HG02938 (cell line): Measurements from ENCODE around the gene FGFBP1.

ENCODE experiments used
- ATAC-seq: cut with Tn5 transposase; IDR thresholded peaks from one replicate; pipeline ENCODE4 v1.9.1; 2021; ENCODE audit warnings: mild to moderate bottlenecking, moderate library complexity; ENCODE audit not compliant: unreplicated experiment

Gene FGFBP1

DNA sequence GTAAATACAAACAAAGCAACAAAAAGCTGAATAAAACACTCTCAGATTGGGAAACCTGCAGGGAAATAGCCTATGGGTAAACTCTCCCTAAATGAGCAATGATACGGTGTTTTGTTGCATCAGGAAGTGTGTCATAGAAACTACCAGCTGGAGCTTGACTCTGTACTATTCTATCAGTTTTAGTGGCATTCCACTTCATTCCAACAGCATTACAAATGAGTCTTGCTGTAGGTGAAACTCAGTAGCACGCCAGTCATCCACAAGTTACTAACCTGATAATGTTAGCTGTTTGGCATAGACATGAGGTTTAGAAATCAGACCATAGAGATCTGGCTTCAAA is 24.9 kb downstream of the FGFBP1 start:
- no peak for ATAC-seq

DNA sequence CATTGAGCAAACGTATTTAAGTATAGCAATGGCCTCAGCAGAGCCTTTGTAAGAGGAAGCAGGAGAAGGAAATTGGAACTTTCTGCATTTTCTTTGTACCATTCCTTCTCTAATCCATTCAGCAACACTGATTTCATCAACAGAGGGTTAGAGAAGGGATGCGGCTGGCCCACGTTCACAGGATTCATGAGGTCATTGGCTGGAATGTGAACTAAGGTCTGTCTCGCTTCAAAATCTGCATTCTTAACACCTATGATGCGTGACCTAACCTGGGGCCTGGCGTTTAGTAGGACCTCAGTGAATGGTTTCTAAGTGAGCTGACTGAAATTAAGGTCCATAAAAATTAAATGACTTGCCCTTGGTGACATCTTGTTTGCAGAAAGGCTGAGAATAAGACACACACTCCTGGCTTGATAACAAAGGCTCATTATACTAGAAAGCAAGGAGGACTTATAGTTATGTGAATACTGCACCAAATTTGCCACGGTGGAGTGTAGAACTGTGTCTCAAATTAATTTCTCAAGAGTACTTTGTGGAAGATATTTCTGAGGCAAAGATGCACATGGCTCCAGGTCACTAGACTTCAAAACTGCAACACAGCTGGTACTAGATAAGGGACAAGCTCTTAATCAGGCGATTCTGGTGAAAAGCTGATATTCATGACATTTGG is 25.4 kb downstream of the FGFBP1 start:
- no peak for ATAC-seq

DNA sequence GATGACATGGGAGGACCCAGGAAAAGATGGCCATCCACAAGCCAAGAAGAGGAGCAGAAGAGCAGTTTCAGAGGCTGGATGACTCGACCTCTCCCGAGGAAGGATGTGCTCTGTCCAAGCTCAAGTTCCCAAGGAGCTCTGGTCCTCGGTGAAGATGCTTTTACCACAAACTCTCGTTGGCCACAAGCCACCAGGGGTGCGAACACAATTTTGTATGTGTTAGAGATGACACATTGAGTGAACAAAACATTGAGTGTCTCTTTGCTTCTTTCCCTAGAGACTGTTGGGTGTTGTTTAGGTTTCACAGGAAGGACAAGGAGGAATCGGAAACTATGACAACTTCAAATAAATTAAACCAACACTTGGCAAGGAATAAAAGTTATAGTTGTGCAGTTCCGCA is 26.3 kb downstream of the FGFBP1 start:
- no peak for ATAC-seq

DNA sequence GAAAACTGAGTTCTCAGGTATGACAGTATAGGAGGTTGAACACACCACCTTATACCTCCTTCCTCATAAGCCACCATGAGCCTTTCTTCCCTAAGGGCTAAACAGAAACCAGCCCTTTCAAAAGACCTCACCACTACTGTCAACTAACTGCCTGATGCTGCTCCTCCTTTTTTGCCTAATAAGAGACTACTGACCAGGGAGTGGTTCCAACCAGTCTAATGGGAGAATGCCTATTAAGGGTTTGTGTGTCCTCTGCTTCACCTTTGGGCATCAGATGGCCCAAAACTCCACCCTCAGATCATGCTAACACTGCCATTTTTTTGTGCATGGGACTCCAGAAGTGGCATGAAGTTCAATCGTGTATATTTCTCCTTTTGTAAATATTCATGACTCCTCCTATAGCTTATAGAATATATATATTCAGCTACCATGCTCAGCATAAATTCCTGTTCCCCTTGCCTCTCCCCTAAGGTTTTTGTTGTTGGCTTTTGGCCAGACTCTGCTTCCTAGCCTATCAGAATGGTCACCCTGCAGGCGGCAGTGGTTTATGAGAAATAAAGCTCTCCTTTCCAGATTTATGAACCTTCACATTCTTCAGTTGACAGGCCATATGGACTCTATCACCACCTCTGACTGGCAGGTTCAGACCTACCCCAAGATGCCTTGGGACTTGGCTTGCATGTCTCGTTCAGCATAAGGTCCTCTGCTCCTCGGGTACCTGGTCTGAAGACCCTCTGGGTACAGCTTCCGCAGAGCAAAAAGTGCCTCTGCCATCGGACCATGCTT is 28.2 kb downstream of the FGFBP1 start:
- no peak for ATAC-seq

DNA sequence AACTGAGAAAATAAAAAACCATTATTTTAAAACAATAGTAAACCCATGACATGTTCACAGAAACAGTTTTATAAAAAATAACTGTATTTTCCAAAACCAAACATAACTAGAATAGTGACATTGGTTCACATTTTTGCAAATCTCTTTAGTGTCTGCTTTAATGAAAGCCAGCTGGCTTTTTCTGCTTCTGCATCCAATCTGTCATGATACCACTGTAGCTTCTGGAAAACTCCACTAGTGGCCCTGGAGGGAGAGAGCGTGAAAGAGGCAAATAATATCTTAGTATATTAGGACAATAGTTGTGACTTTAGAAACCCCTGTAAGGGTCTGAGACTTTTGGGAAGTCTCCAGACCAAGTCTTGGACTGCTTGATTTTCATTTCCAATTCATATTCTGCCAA is 31.1 kb downstream of the FGFBP1 start:
- no peak for ATAC-seq

DNA sequence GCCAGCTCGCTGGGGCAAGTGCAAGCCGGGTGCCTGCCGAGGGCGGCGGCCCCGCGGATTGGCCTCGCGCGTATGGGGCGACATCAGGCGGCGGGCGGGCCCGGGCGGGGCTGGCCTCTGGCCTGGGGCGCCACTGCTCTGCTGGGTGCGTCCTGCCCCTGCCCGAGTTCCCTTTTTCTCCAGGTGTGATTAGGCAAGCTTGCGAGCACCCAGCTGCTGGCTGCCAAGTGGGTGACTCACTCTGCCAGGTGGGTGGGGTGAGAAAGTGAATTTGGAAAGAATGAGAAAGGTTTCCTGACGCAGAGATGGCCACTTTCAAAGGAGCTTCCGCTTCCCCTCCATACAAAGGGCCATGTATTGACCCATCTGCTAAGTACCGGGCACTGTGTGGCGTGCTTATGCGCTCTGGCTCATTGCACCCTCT is 32.5 kb downstream of the FGFBP1 start:
- no peak for ATAC-seq

DNA sequence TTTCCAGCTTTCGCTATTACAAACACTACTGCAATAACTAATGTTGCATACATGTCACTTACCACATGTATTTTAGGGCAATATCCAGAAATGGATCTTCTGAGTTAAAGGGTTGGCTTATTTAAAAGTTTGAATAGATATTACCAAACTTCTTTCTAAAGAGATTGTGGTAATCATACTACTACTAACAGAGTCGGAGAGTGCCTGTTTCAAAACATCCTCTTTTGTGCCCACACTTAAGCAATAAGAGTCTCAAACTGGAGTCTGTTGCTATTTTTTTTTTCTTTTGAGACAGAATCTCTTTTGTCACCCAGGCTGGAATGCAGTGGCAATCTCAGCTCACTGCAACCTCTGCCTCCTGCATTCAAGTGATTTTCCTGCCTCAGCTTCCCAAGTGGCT is 35.8 kb downstream of the FGFBP1 start:
- no peak for ATAC-seq

DNA sequence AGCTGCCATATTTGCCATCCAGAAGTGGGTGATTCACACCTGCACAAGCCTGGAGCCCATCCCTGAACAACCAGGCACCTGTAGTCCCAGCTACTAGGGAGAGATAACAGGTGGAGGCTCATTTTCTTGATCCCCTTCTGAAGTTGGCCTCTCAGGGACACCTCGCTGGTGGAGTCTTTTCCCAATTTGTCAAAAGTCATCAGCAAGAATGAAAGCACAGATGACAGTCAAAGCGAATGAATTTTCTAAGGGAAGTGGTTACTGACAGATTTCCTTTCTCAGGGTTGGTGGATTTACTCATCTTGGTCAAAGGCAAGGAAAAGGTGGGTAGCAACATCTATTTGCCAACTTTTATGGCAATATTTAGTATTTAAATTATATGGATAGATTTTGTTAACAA is 36.5 kb downstream of the FGFBP1 start:
- ATAC-seq, result no peak

DNA sequence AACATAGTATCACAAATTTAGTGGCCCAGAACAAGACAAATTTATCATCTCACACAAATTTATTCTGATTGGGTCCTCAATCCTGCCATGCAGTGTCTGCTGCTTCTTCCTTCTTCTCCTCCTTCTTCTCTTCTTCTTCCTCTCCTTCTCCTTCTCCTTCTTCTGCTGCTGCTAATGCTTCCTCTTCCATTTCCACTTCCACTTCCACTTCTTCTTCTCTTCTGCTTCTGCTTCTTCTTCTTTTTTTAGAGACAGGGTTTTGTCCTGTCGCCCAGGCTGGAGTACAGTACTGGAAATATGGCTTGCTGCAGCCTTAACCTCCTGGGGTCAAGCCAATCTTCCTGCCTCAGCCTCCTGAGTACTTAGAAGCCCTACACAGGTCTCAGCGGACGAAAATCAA is 37.5 kb downstream of the FGFBP1 start:
- no peak for ATAC-seq

DNA sequence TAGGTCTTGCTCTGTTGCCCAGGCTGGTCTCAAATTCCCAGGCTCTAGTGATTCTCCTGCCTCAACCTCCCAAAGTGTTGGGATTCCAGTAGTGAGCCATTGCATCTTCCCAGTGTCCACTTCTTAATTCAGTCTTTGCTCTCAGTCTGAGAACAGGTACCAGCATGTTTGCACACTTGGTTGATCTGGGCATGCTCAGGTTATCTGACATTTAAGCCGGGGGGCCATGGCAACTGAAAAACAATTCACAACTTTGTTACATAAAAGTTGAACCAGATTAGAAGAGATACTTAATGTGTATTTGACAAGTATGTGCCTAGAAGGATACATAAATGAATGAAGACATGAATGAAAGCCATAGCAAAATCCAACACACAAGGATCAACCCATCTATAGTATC is 39.0 kb downstream of the FGFBP1 start:
- no peak for ATAC-seq

DNA sequence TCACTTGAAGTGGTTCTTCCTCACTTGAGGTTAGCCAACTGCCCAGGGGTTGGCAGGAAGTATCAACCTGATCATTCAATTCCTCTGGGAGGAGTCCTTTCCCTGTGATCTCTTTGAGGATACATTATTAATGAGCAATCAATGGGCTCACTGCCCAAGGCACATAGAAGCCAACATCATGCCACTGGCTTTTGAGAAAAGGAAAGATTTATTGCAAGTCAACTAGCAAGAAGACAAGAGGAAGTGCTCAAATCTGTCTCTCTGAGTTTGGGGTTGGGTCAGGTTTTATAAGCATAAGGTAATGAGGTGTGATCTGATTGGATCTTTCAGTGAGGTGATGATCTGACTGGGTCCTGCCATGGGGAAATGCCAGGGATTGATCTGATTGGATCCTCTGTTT is 39.6 kb downstream of the FGFBP1 start:
- no peak for ATAC-seq

DNA sequence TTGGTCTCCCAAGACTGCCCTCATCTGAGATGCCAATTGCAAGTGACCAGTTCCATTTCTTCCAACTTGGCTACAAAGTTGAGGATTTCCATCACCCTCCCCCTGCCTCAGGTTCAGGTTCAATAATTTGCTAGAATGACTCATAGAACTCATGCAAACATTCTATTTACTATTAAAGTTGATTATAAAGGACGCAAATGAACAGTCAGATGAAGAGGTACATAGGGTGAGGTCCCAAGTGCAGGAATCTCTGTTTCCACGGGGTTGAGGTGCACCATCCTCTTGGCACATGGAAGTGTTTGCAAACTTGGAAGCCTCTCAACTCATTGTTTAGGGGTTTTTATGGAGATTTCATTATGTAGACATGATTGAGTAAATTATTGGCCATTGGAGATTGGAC is 41.0 kb downstream of the FGFBP1 start:
- no peak for ATAC-seq

DNA sequence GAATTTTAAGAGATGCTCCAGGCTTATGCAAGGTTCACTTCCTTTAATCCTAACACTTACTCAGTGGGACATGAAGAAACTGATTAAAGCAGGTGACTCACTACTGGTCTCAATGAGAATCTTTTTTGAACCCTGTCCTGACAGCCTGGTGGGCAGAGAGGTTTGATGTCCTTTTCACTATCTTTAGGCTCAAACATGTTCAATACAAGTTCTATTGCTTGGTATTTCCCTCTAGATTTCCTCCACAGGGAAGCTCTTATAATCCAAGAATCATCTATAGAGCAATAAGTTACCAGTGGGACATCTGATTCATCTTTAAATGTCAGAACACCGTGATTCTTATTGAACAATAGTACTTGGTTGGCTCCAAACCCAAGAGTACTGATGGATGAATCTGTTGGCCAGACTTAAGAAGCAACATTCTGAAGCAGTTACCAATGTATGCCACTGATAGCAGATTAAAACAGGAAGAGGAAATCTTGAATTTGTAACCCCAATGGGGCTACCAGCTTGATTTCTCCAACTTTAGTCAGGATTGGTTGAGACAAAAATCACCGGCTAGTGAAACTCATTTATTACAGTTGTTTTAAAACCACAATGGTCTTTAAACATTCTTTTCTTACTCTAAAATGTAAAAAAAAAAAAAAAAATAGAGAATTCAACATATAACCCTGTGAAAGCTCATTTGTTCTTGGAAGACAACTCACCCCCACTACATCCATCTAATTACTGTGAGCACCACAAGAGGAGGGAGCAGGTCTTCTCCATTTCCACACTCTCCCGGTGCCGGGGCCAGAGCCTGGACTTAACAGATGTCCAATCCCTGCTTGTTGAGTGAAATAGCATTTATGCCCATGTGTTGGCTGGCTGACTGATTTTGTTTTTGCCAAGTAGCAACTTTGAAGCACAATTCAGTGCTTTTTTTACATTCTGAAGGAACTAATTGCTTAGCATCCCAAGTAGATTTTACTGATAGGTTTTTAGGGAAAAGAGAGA is 43.3 kb downstream of the FGFBP1 start:
- ATAC-seq, result no peak

DNA sequence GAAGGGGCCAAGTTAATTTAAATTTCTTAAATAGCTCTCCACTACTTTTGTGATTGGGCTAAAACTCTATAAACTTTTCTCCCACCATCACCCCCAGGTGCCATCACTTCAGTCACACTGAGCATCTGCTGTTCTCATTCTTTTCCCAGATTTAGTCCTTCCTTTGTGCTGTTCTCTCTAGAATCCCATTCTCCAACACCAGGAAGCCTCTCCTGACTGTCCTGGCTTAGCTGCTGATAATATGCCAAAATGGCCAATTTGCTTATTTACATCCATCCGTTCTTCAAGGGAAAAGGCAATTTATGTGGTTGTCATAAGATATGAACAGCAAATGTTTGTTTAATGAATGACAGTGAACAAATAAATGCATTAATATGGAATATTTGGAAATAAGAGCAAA is 44.1 kb downstream of the FGFBP1 start:
- no peak for ATAC-seq

DNA sequence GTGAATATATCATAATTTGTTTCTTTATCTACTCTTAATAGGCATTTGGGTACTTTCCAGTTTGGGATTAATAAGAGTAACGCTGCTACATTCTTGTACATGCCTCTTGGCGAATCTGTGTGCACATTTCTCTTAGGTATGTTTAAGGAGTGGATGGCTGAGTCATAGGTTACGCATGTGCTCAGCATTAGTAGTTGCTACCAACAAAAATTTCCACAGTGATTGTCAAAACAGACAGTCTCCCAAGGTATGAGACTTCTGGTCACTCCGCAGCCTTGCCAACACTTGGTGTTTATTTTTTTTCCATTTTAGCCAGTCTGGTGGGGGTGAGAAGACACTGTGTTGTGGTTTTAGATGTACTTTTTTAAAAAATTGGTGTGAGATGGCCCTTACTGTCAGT is 44.6 kb downstream of the FGFBP1 start:
- no peak for ATAC-seq

DNA sequence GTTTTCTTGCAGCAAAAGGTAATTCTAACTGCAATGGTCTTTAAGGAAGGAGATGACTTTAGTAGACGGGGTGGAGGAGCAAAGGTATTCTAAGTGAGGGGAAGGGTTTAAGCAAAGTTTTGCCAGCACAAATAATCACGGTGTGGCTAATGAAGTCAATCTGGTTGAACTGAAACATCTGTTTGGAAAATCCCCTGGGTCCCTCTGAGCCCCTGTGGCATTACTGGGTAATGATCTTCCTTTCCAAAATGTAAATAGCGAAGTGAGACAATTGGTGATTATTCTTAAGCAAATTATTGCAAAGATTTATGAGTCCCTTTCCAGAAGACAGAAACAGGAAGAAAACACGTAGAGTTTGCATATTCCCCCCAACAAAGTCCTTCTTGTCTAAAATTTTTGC is 47.2 kb downstream of the FGFBP1 start:
- peak; percentile 56 for ATAC-seq

DNA sequence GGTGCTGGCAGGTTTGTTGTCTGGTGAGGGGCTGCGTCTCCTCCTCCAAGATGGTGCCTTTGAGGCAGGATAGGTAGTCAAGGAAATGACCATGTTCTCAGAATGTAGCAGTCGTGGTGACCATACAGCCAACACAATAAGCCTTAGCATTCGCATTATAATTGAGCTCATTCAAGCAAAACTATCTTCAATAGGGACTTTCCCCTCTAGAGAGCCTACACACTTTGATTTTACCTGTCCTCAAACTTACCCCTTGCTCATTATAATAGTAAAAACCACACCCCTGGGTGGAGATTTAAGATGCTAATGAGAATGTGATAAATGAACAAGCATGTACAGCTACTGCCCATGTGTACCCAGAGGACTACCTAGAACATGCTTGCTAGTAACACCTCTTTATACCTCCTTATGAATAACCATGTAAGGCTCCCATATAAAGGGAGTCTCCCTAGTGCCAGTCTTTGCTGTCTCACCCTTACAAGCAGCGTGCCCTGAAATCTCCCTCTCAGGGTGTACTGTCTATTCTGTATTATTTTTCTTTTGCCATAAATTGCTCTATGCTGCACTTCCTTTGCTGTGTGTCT is 48.2 kb downstream of the FGFBP1 start:
- ATAC-seq, result no peak

DNA sequence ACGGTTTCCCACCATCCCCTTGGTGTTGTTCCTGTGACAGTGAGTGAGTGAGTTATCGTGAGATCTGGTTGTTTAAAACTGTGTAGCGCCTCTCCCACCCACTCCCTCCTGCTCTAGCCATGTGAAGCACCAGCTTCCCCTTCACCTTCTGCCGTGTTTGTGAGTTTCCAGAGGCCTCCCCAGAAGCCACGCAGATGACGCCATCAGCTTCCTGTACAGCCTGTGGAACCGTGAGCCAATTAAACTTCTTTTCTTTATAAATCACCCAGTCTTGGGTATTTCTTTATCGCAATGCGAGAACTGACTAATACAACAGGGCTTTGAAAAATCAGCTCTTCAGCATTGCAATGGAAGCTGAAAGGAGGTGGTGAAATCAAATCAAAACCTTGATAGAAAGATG is 50.0 kb downstream of the FGFBP1 start:
- ATAC-seq, result no peak
